Neural progenitor cell (in vitro differentiated cells): ENCODE measurements around the gene PEX11B. TPM values are rescaled to one million over a fixed set of nuclear protein-coding genes. Genes with fewer than 3 reads are reported as not detected.
A peak's percentile ranks its signal among the peaks of the same experiment; 100 is the strongest.
"Not testable (repeated sequence)": the region's sequence is repeated elsewhere in the genome, so short reads cannot be mapped to it uniquely, and the experiment has no call there.

Source experiments
- DNase-seq: peaks from one replicate; pipeline ENCODE4 v3.0.0-alpha.2; 2016; ENCODE audit warnings: low spot score
- H2AFZ ChIP-seq: fragments of 200-600 bp; sonication (generic); replicated peaks from 2 replicates; pipeline ENCODE4 v1.6.1; 2016; ENCODE audit warnings: antibody characterized with exemption
- H3F3A ChIP-seq: fragments of 200-600 bp; sonication (generic); 2 replicates; pipeline ENCODE4 v1.6.1; 2016; ENCODE audit warnings: antibody characterized with exemption, low read depth
- H3K27ac ChIP-seq: fragments of 200-600 bp; sonication (generic); 2 replicates; pipeline ENCODE4 v1.5.1; 2016; ENCODE audit warnings: mild to moderate bottlenecking
- H3K27me3 ChIP-seq: fragments of 200-600 bp; sonication (generic); 2 replicates; pipeline ENCODE4 v1.6.1; 2016; ENCODE audit warnings: mild to moderate bottlenecking, moderate library complexity
- H3K36me3 ChIP-seq: fragments of 200-600 bp; sonication (generic); 2 replicates; pipeline ENCODE4 v1.5.1; 2016
- H3K4me1 ChIP-seq: fragments of 200-600 bp; sonication (generic); 2 replicates; pipeline ENCODE4 v1.6.1; 2016; ENCODE audit warnings: mixed run types
- H3K4me2 ChIP-seq: fragments of 200-600 bp; sonication (generic); 2 replicates; pipeline ENCODE4 v1.6.1; 2016
- H3K4me3 ChIP-seq: fragments of 200-600 bp; sonication (generic); 2 replicates; pipeline ENCODE4 v1.5.1; 2016
- H3K79me2 ChIP-seq: fragments of 200-600 bp; sonication (generic); 2 replicates; pipeline ENCODE4 v1.6.1; 2016; ENCODE audit warnings: low read depth
- H3K9ac ChIP-seq: fragments of 200-600 bp; sonication (generic); 2 replicates; pipeline ENCODE4 v1.6.1; 2016
- H3K9me3 ChIP-seq: fragments of 200-600 bp; sonication (generic); 2 replicates; pipeline ENCODE4 v1.5.1; 2016; ENCODE audit warnings: low read depth
- H4K20me1 ChIP-seq: fragments of 200-600 bp; sonication (generic); 2 replicates; pipeline ENCODE4 v1.6.1; 2016; ENCODE audit warnings: low read depth
- H3K27ac Mint-ChIP-seq: 3 replicates; pipeline ENCODE4 v1.8.0; 2021; ENCODE audit warnings: mixed read lengths
- H3K27me3 Mint-ChIP-seq: 2 replicates; pipeline ENCODE4 v1.8.0; 2022; ENCODE audit warnings: low read depth, mild to moderate bottlenecking, inconsistent platforms, moderate library complexity, mixed read lengths; ENCODE audit not compliant: insufficient read depth
- H3K36me3 Mint-ChIP-seq: 3 replicates; pipeline ENCODE4 v1.8.0; 2021; ENCODE audit warnings: mixed read lengths
- H3K4me1 Mint-ChIP-seq: 3 replicates; pipeline ENCODE4 v1.8.0; 2021; ENCODE audit warnings: mixed read lengths
- H3K4me3 Mint-ChIP-seq: 3 replicates; pipeline ENCODE4 v1.8.0; 2021; ENCODE audit warnings: mild to moderate bottlenecking, moderate library complexity, mixed read lengths
- H3K9me3 Mint-ChIP-seq: 3 replicates; pipeline ENCODE4 v1.8.0; 2020; ENCODE audit warnings: mixed read lengths
- EZH2 ChIP-seq: fragments of 200-600 bp; sonication (generic); IDR thresholded peaks from 2 replicates; pipeline ENCODE4 v1.6.1; 2017; ENCODE audit warnings: antibody characterized with exemption, mild to moderate bottlenecking, moderate library complexity
- EZH2phosphoT487 ChIP-seq: fragments of 200-600 bp; sonication (generic); IDR thresholded peaks from 2 replicates; pipeline ENCODE4 v1.6.1; 2017; ENCODE audit warnings: antibody characterized with exemption
- total RNA-seq: library from RNA; depleted of rRNA; stranded (reverse); fragments of >200 nt; gene quantifications from 2 replicates; pipeline ENCODE4 v1.2.3, GENCODE V29; 2015; ENCODE audit warnings: low replicate concordance
- TF ChIP-seq, protein P1 (sequence below): fragments of 200-600 bp; sonication (generic); IDR thresholded peaks from 2 replicates; pipeline ENCODE4 v1.5.1; 2017; ENCODE audit warnings: antibody characterized with exemption, mild to moderate bottlenecking

Gene PEX11B
- total RNA-seq, 1 donor from 2014 or later = 15.0 TPM

DNA sequence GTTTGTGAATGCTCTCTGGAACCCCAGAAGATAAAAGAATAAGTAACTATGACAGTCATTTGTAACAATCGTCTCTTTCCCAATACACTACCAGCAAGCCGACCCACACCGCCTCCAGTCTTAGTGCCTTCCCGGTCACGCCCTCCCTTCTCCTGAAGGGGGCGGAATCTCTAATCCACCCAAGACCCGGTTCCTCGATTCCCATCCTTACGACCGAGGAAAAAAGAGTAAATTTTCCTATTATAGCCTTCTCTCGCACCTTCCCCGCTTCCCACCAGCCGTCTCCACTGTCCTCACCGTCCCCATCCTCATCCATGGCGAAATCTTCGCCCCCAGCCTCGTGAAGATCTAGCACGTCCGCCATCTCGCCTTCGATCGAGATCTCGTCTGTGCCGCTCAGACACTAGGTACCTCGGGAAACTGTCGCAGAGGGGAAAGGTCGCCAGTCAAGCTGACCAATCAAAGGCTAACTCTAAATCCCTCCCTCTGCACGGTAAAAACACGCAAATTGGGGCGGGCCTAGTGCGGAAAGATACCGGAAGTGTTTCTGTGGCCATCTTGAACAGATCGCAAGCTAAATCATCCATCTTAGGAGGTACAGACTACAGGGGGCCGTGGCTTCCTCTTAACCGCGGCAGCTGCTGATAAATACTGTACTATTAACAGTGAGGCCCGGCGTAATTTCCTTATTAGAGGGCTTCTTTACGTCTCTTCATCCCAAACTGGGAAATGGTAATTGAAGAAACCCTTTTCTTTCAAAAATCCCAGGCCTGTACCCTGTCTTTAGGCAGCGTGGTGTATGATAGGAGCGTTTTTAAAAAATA, 8.8 kb upstream of the PEX11B start, which contains the start of gene RBM8A:
Gene RBM8A, minus strand, starts transcription at position 422 of the 824 bp plus-strand sequence. Its CDS starts 58 bp downstream, at position 364.
- DNase-seq = peak; percentile 96
- H3K4me1 ChIP-seq = peaks cover 10% of the 10 kb centered on the region
- H3K4me3 ChIP-seq = peak within 1 kb of the TSS; percentile 78
- H3K9ac ChIP-seq = peak within 1 kb of the TSS; percentile 94
- Mint-ChIP-seq H3K9me3 (no peaks in the 10 kb centered on the region), H3K27ac (no peak within 1 kb of the TSS), H3K27me3 (peaks cover 4% of the 10 kb centered on the region), H3K36me3 (peaks cover 15% of the 10 kb centered on the region), H3K4me3 (peak within 1 kb of the TSS; percentile 77), H3K4me1 (peaks cover 4% of the 10 kb centered on the region)
- no peaks in the 10 kb centered on the region for H4K20me1 ChIP-seq
- peak within 1 kb of the TSS; percentile 92 for H2AFZ ChIP-seq
- H3F3A ChIP-seq = peaks cover 39% of the 10 kb centered on the region
- peaks cover 4% of the 10 kb centered on the region for H3K36me3 ChIP-seq
- peaks cover 22% of the 10 kb centered on the region for H3K79me2 ChIP-seq
- peak within 1 kb of the TSS; percentile 88 for H3K27ac ChIP-seq
- peak within 1 kb of the TSS; percentile 96 for H3K4me2 ChIP-seq
- H3K9me3 ChIP-seq = no peaks in the 10 kb centered on the region
- no peak for TF ChIP-seq EZH2phosphoT487
- TF ChIP-seq, protein P1, sequence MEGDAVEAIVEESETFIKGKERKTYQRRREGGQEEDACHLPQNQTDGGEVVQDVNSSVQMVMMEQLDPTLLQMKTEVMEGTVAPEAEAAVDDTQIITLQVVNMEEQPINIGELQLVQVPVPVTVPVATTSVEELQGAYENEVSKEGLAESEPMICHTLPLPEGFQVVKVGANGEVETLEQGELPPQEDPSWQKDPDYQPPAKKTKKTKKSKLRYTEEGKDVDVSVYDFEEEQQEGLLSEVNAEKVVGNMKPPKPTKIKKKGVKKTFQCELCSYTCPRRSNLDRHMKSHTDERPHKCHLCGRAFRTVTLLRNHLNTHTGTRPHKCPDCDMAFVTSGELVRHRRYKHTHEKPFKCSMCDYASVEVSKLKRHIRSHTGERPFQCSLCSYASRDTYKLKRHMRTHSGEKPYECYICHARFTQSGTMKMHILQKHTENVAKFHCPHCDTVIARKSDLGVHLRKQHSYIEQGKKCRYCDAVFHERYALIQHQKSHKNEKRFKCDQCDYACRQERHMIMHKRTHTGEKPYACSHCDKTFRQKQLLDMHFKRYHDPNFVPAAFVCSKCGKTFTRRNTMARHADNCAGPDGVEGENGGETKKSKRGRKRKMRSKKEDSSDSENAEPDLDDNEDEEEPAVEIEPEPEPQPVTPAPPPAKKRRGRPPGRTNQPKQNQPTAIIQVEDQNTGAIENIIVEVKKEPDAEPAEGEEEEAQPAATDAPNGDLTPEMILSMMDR = peak; percentile 66
- H3K27me3 ChIP-seq = no peaks in the 10 kb centered on the region

DNA sequence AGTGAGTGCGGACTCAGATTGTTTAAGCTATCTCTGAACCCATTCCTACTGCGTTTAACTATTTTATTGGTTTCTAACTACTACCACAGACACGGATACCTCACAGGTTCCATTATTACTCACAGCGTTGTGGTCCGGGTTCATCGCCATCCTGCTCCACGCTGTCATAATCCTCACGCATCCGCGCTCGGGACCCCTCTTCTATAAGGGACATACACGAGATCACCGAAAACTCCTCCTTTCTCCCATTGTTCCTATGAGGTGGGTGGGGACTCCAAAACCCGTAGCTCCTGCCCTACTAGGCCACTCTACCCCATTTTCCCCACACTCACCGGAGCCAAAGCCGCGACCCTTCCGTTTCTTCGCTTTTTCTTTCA, 8.2 kb upstream of the PEX11B start:
- DNase-seq = no peak
- Histone ChIP-seq H3K9ac (peak overlapping the region; percentile 76), H3K4me1 (peaks cover 7% of the 10 kb centered on the region), H3F3A (peaks cover 42% of the 10 kb centered on the region), H3K27me3 (no peaks in the 10 kb centered on the region), H2AFZ (no peak overlapping the region), H3K36me3 (peaks cover 4% of the 10 kb centered on the region), H3K9me3 (no peaks in the 10 kb centered on the region), H4K20me1 (no peaks in the 10 kb centered on the region), H3K4me2 (peak overlapping the region; percentile 96), H3K79me2 (peaks cover 22% of the 10 kb centered on the region), H3K4me3 (peak overlapping the region; percentile 78), H3K27ac (peak overlapping the region; percentile 85)
- H3K36me3 Mint-ChIP-seq = peaks cover 16% of the 10 kb centered on the region
- no peak for TF ChIP-seq EZH2phosphoT487
- no peak for TF ChIP-seq EZH2
- TF ChIP-seq, protein P1 = no peak
- no peak overlapping the region for H3K4me3 Mint-ChIP-seq
- H3K27me3 Mint-ChIP-seq = peaks cover 4% of the 10 kb centered on the region
- H3K9me3 Mint-ChIP-seq = no peaks in the 10 kb centered on the region
- peaks cover 3% of the 10 kb centered on the region for H3K4me1 Mint-ChIP-seq
- H3K27ac Mint-ChIP-seq = no peak overlapping the region

DNA sequence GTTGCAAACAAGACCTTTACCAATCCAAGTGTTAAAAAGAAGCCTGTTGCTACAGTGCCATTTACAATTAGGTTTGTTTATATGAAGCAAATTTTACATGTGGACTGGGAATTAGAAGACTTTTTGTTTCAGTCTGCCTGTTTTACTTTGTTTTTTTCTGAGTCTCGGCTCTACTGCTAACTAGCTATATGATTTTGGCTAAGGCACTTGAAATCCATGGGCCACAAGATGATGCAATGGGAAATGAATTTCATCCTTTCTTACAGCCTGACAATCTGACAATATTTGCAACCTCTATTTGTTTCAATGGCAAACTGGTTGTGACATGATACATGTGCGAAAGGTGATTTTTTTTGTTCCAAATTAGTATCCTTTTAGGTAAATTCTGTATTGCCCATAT, 3.7 kb upstream of the PEX11B start:
- Mint-ChIP-seq H3K4me1 (peaks cover 23% of the 10 kb centered on the region), H3K4me3 (no peak overlapping the region), H3K9me3 (no peaks in the 10 kb centered on the region), H3K27ac (no peak overlapping the region), H3K27me3 (no peaks in the 10 kb centered on the region), H3K36me3 (peaks cover 16% of the 10 kb centered on the region)
- no peaks in the 10 kb centered on the region for H3K9me3 ChIP-seq
- no peak overlapping the region for H3K9ac ChIP-seq
- H3F3A ChIP-seq = peaks cover 43% of the 10 kb centered on the region
- DNase-seq = no peak
- peaks cover 16% of the 10 kb centered on the region for H3K79me2 ChIP-seq
- peaks cover 4% of the 10 kb centered on the region for H3K36me3 ChIP-seq
- no peak overlapping the region for H3K27ac ChIP-seq
- peaks cover 13% of the 10 kb centered on the region for H3K27me3 ChIP-seq
- peaks cover 13% of the 10 kb centered on the region for H3K4me1 ChIP-seq
- H4K20me1 ChIP-seq = no peaks in the 10 kb centered on the region
- no peak overlapping the region for H3K4me2 ChIP-seq
- H3K4me3 ChIP-seq = no peak overlapping the region
- H2AFZ ChIP-seq = no peak overlapping the region
- TF ChIP-seq EZH2phosphoT487 (no peak), EZH2 (no peak)
- TF ChIP-seq, protein P1 = no peak

GRCh38 chr1:145920297-145920696, 1.8 kb upstream of the PEX11B start:
- not testable (repeated sequence) for H3K4me3 ChIP-seq, H3K36me3 ChIP-seq, H3K79me2 ChIP-seq, H3K9ac ChIP-seq, DNase-seq, H3K27ac ChIP-seq, H2AFZ ChIP-seq, H3K4me1 ChIP-seq, H3K27ac Mint-ChIP-seq, H3K27me3 Mint-ChIP-seq, H3K9me3 Mint-ChIP-seq, H4K20me1 ChIP-seq, H3K4me2 ChIP-seq, H3K9me3 ChIP-seq
- Mint-ChIP-seq H3K4me3 (peak overlapping the region; percentile 96), H3K36me3 (peaks cover 14% of the 10 kb centered on the region), H3K4me1 (peaks cover 27% of the 10 kb centered on the region)
- peaks cover 13% of the 10 kb centered on the region for H3K27me3 ChIP-seq
- peaks cover 43% of the 10 kb centered on the region for H3F3A ChIP-seq
